Left ventricle myocardium inferior (tissue), 1 donor: ENCODE measurements around the gene PEAR1. TPM values are rescaled to one million over a fixed set of nuclear protein-coding genes. Genes with fewer than 3 reads are reported as not detected.
A peak's percentile ranks its signal among the peaks of the same experiment; 100 is the strongest.

Experiments used
- DNase-seq: peaks from one replicate; pipeline ENCODE4 v3.0.0-alpha.2; 2020
- H3K27ac ChIP-seq: fragments of 200-600 bp; replicated peaks from 2 replicates; pipeline ENCODE4 v1.8.0; 2021
- H3K27me3 ChIP-seq: fragments of 200-600 bp; 2 replicates; pipeline ENCODE4 v1.8.0; 2021; ENCODE audit warnings: low read depth
- H3K36me3 ChIP-seq: fragments of 200-600 bp; 2 replicates; pipeline ENCODE4 v1.8.0; 2021
- H3K4me1 ChIP-seq: fragments of 200-600 bp; 2 replicates; pipeline ENCODE4 v1.8.0; 2021
- H3K4me3 ChIP-seq: fragments of 200-600 bp; 2 replicates; pipeline ENCODE4 v1.8.0; 2021; ENCODE audit warnings: mild to moderate bottlenecking, moderate library complexity
- H3K9me3 ChIP-seq: fragments of 200-600 bp; replicated peaks from 2 replicates; pipeline ENCODE4 v1.8.0; 2021
- CTCF ChIP-seq: fragments of 200-600 bp; IDR thresholded peaks from 2 replicates; pipeline ENCODE4 v1.8.0; 2021; ENCODE audit warnings: antibody characterized with exemption, mild to moderate bottlenecking, borderline replicate concordance
- intact Hi-C: fragments of 100-400 bp; cut with micrococcal nuclease; formaldehyde crosslinking; loops from one replicate; pipeline ENCODE4 v1.11.0; 2022
- total RNA-seq: library from RNA; stranded (reverse); fragmentation: NEBNext Ultra II Directional; extraction: Animal tissue kit (Norgen Biotek cat#: 25700); gene quantifications from one replicate; pipeline ENCODE4 v1.2.1, GENCODE V29; 2021
- donor health status: DM: no; HTN: yes; CAD: no; lungs with severe emphysema.

PEAR1 gene
- total RNA-seq, 1 donor from 2014 or later = 7.1 TPM

DNA sequence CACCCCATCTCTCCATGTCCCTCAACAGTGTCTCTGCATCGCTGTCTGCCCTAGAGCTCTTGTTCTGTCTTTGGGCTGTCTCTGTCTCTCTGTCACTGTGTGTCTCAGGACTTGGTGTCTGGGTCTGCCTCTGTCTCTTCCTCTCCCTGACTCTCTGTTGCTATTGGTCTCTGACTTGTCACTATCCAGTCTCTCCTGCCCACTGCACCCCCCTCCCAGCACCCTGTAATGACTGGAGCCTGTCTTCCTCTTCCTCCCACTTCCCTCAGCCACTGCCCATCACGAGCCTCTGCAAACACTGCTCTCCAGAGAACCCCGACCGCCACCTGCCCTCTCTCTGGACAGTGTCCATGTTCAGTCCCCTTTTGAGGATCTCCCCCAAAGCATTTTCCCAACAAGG is 12.1 kb downstream of the PEAR1 start:
- DNase-seq = no peak
- TF ChIP-seq CTCF = no peak
- H3K36me3 ChIP-seq = peaks cover 46% of the 10 kb centered on the region
- H3K27ac ChIP-seq = no peak overlapping the region
- intact Hi-C loops = no loop called here
- no peak overlapping the region for H3K4me3 ChIP-seq
- peaks cover 41% of the 10 kb centered on the region for H3K27me3 ChIP-seq
- H3K4me1 ChIP-seq = peaks cover 80% of the 10 kb centered on the region
- H3K9me3 ChIP-seq = no peaks in the 10 kb centered on the region

DNA sequence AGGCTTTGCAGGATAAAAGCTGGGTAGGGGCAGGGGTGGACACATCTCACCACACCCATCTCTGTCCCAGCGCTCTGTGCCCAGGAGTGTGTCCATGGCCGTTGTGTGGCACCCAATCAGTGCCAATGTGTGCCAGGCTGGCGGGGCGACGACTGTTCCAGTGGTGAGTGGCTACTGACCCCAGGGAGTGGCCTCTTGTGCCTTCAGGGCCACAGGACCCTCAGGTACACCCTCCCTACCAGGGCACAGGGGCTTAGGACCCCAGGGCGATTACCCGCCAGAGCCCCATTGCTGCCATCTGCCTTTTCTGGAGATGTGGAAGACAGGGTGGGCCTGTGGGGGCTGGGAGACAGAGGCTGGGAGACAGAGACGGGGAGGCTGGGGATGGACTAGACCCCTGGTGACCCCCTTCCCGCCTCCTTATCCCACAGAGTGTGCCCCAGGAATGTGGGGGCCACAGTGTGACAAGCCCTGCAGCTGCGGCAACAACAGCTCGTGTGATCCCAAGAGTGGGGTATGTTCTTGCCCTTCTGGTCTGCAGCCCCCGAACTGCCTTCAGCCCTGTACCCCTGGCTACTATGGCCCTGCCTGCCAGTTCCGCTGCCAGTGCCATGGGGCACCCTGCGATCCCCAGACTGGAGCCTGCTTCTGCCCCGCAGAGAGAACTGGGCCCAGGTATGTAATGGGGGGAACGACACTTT is 12.8 kb downstream of the PEAR1 start:
- Histone ChIP-seq H3K9me3 (no peaks in the 10 kb centered on the region), H3K27me3 (peaks cover 40% of the 10 kb centered on the region), H3K4me1 (peaks cover 73% of the 10 kb centered on the region), H3K27ac (no peak overlapping the region), H3K36me3 (peaks cover 47% of the 10 kb centered on the region), H3K4me3 (no peak overlapping the region)
- intact Hi-C loops = no loop called here
- no peak for DNase-seq
- TF ChIP-seq CTCF = no peak

DNA sequence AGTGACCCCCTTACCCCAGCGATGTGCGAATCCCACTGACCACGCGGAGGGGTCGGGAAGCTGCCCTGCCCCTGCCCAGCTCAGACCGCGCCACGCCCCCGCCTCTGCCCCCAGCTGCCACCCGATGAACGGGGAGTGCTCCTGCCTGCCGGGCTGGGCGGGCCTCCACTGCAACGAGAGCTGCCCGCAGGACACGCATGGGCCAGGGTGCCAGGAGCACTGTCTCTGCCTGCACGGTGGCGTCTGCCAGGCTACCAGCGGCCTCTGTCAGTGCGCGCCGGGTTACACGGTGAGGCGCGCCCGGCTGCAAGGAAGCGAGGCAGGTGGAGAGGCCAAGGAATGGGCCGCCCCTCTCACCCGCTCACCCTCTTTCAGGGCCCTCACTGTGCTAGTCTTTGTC is 15.0 kb downstream of the PEAR1 start:
- H3K9me3 ChIP-seq = no peaks in the 10 kb centered on the region
- DNase-seq = no peak
- intact Hi-C loops = no loop called here
- no peak for TF ChIP-seq CTCF
- peaks cover 40% of the 10 kb centered on the region for H3K27me3 ChIP-seq
- peak overlapping the region; percentile 34 for H3K4me3 ChIP-seq
- peaks cover 66% of the 10 kb centered on the region for H3K36me3 ChIP-seq
- peaks cover 65% of the 10 kb centered on the region for H3K4me1 ChIP-seq
- H3K27ac ChIP-seq = no peak overlapping the region

DNA sequence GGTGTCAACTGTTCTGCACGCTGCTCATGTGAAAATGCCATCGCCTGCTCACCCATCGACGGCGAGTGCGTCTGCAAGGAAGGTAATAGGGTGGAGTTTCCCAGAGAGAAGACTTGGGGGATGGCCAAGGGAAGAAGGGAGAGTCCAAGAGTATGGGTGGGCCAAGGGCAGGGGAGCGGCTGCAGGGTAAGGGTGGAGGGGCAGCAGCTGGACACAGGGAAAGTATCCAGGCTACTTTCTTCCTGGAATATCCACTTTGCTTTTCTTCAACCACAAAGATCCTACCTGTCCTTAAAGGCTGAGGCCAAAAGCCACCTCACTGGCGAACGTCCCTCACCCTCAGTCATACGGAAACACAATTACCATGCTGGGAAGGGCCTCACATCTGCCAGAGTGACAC is 15.4 kb downstream of the PEAR1 start:
- H3K27ac ChIP-seq = no peak overlapping the region
- H3K4me1 ChIP-seq = peaks cover 61% of the 10 kb centered on the region
- H3K4me3 ChIP-seq = no peak overlapping the region
- no peak for TF ChIP-seq CTCF
- no peaks in the 10 kb centered on the region for H3K9me3 ChIP-seq
- intact Hi-C loops = no loop called here
- no peak for DNase-seq
- H3K27me3 ChIP-seq = peaks cover 40% of the 10 kb centered on the region
- peaks cover 70% of the 10 kb centered on the region for H3K36me3 ChIP-seq

DNA sequence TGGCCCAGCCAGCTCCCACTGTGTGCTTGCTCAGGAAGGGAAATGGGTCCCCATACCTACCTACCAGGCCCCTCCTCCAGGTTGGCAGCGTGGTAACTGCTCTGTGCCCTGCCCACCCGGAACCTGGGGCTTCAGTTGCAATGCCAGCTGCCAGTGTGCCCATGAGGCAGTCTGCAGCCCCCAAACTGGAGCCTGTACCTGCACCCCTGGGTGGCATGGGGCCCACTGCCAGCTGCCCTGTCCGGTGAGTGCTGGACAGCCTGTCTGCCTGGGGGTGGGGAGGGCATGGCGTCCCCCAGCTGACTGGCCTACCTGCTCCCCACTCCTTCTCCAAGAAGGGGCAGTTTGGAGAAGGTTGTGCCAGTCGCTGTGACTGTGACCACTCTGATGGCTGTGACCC is 16.2 kb downstream of the PEAR1 start:
- intact Hi-C loops = no loop called here
- no peak for DNase-seq

More for the DNA sequence above, 16.2 kb downstream of the PEAR1 start:
- peaks cover 77% of the 10 kb centered on the region for H3K36me3 ChIP-seq
- H3K27me3 ChIP-seq = peaks cover 40% of the 10 kb centered on the region
- peaks cover 54% of the 10 kb centered on the region for H3K4me1 ChIP-seq
- H3K27ac ChIP-seq = no peak overlapping the region
- TF ChIP-seq CTCF = no peak
- no peak overlapping the region for H3K4me3 ChIP-seq
- H3K9me3 ChIP-seq = no peaks in the 10 kb centered on the region
